Measurements from ENCODE around the gene NMT1. TPM values are rescaled to one million over a fixed set of nuclear protein-coding genes. Genes with fewer than 3 reads are reported as not detected.

NMT1 gene
- total RNA-seq, 4 donors from 2014 or later = 53.2 to 73.3 (median 65.9) TPM

DNA sequence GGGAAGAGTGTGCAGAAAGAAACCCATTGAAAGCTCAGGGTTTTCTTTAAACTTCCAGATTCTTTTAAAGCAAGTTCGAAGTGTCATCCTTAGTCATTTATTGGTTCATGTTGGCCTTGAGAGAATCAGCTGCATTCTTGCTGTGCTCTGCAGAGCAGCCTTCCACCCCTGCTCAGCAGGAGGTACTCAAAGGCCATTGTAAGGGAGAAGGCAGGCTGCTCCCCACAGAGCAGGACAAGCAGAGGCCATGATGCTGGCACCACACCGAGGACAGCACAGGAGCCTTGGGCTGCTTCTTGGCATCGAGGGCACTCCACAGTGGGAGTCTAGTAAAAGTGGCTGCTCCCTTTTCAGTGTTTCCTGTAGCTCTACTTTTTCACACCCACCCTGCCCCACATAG, 29.6 kb downstream of the NMT1 start:
- Histone ChIP-seq H3K27ac (peak overlapping the region; percentile 24), H3K4me3 (no peak overlapping the region), H3K9me3 (no peaks in the 10 kb centered on the region), H3K27me3 (no peaks in the 10 kb centered on the region), H3K4me1 (peaks cover 45% of the 10 kb centered on the region), H3K36me3 (peaks cover 88% of the 10 kb centered on the region)
- WGBS = 93% methylated on average over 3 of the region's 3 CpGs
- DNase-seq (ENCODE audit: low spot score in 2 of 2) = no peak
- TF ChIP-seq, protein P1, sequence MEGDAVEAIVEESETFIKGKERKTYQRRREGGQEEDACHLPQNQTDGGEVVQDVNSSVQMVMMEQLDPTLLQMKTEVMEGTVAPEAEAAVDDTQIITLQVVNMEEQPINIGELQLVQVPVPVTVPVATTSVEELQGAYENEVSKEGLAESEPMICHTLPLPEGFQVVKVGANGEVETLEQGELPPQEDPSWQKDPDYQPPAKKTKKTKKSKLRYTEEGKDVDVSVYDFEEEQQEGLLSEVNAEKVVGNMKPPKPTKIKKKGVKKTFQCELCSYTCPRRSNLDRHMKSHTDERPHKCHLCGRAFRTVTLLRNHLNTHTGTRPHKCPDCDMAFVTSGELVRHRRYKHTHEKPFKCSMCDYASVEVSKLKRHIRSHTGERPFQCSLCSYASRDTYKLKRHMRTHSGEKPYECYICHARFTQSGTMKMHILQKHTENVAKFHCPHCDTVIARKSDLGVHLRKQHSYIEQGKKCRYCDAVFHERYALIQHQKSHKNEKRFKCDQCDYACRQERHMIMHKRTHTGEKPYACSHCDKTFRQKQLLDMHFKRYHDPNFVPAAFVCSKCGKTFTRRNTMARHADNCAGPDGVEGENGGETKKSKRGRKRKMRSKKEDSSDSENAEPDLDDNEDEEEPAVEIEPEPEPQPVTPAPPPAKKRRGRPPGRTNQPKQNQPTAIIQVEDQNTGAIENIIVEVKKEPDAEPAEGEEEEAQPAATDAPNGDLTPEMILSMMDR (IDR thresholded peaks at IDR 0.05) = no peak
- TF ChIP-seq POLR2AphosphoS5 (IDR thresholded peaks at IDR 0.05) (no peak), POLR2A (IDR thresholded peaks at IDR 0.05) (no peak), EP300 (IDR thresholded peaks at IDR 0.05) (no peak)

DNA sequence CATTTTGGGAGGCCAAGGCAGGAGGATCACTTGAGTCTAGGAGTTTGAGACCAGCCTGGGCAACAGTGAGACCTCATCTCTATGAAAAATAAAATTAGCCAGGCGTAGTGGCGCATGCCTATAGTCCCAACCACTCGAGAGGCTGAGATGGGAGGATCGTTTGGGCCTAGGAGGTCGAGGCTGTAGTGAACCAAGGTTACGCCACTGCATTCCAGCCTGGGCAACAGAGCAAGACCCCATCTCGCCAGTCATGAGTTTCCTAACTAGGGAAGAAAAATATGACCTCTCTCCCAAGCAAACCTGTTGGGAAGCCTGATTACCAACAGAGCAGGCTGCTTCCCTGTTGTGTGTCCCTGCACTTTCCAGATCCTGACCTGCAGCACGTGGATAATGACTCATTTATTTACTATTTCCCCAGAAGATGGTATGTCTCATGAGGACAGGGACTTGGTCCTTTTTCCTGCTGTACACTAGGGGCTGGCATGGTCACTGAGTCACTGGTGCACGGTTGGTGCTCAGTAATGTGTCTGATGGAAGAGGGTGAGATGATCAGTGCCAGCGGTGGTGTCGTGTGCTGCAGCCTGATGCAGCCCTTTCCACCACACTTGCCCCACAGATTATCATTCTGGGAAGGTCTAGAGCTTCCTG, 30.8 kb downstream of the NMT1 start:
- TF ChIP-seq EP300 (IDR thresholded peaks at IDR 0.05) (no peak), POLR2A (IDR thresholded peaks at IDR 0.05) (no peak), POLR2AphosphoS5 (IDR thresholded peaks at IDR 0.05) (no peak)
- TF ChIP-seq, protein P1 (IDR thresholded peaks at IDR 0.05) = no peak
- H3K9me3 ChIP-seq = no peaks in the 10 kb centered on the region
- no peak for DNase-seq (ENCODE audit: low spot score in 2 of 2)
- H3K36me3 ChIP-seq = peaks cover 88% of the 10 kb centered on the region
- H3K4me3 ChIP-seq = no peak overlapping the region
- 90% methylated on average over 11 of the region's 11 CpGs for WGBS
- H3K27me3 ChIP-seq = no peaks in the 10 kb centered on the region
- peak overlapping the region; percentile 91 for H3K27ac ChIP-seq
- peaks cover 50% of the 10 kb centered on the region for H3K4me1 ChIP-seq

DNA sequence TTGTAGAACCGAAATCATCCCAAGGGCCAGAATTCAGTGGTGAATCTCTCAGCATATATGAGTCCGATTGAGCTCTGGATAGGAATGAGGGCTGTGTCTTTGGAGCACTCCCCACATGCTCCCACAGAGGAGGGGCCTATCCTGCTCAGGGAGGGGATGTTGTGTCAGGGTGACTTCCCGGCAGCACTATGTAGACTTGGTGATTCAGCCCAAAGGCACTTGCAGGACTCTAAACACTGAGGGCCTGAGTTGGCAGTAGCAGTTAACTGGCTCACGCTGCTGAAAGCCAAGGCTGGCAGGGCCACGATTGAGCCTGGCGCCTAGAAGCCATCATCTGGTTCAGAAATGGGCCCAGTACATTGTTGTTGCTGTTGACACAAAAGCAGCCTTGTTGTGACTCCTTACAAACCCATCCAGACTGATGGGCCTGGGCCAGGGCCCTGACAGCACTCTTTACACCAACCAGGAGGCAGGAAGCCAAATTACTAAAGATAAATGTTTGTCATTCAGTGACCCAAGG, 31.9 kb downstream of the NMT1 start:
- no peak overlapping the region for H3K4me3 ChIP-seq
- TF ChIP-seq POLR2AphosphoS5 (IDR thresholded peaks at IDR 0.05) (peak in 2 of 3 donors; percentile 38 to 72), POLR2A (IDR thresholded peaks at IDR 0.05) (no peak)
- no peaks in the 10 kb centered on the region for H3K9me3 ChIP-seq
- H3K27ac ChIP-seq = peak overlapping the region; percentile 91
- 27% methylated on average over 5 of the region's 6 CpGs for WGBS
- no peaks in the 10 kb centered on the region for H3K27me3 ChIP-seq
- H3K36me3 ChIP-seq = peaks cover 88% of the 10 kb centered on the region
- peak; percentile 90 to 92 for DNase-seq (ENCODE audit: low spot score in 2 of 2)
- H3K4me1 ChIP-seq = peaks cover 41% of the 10 kb centered on the region

DNA sequence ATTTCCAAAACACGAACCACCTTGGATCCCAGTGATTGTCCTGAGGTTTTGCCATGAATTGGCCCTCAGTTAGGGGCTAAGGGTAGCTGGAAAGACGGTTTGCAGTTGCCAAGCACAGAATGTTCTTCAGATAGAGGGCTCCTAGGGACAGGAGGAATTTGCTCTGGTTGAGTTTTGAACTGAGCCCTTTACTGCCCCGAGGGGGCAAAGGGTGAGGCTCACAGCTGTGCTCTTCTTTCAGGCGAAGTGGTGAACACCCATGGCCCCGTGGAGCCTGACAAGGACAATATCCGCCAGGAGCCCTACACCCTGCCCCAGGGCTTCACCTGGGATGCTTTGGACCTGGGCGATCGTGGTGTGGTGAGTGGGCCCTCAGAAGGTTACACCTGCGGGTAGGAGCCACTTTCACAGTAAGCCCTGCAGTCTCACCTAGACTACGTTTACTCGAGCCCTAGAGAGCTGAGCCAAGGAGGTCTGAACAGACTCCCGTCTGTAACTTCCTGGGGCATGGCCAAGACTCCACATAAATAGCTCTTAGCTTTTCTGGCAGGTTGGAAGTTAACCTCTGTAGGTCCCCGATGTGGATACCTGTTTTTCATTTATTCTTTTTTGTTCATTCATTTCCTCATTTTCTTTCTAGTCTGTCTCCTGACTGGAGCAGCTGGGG, 32.5 kb downstream of the NMT1 start:
- H3K27me3 ChIP-seq = no peaks in the 10 kb centered on the region
- TF ChIP-seq EP300 (IDR thresholded peaks at IDR 0.05) = no peak
- peak in 2 of 3 donors; percentile 12 to 39 for TF ChIP-seq POLR2AphosphoS5 (IDR thresholded peaks at IDR 0.05)
- no peak for DNase-seq (ENCODE audit: low spot score in 2 of 2)
- peaks cover 90% of the 10 kb centered on the region for H3K36me3 ChIP-seq
- 19% methylated on average over 13 of the region's 13 CpGs for WGBS
- H3K4me3 ChIP-seq = no peak overlapping the region
- peaks cover 44% of the 10 kb centered on the region for H3K4me1 ChIP-seq
- H3K9me3 ChIP-seq = no peaks in the 10 kb centered on the region
- H3K27ac ChIP-seq = peak overlapping the region; percentile 91

DNA sequence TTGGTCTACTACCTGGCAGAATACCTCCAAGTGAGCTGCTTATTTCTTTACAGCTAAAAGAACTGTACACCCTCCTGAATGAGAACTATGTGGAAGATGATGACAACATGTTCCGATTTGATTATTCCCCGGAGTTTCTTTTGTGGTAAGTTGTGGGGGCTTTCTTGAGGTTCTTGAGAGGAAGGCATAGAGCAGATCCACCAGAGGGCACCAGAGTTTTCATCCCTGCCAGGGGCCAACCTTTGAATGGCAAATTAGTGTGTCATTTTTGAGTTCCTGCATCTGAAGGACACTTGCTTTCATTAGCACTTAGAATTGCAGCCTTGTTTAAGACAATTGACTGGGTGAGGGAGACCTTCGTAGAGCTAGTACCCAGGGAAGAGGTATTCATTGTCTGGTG, 35.0 kb downstream of the NMT1 start:
- H3K27ac ChIP-seq = no peak overlapping the region

DNA sequence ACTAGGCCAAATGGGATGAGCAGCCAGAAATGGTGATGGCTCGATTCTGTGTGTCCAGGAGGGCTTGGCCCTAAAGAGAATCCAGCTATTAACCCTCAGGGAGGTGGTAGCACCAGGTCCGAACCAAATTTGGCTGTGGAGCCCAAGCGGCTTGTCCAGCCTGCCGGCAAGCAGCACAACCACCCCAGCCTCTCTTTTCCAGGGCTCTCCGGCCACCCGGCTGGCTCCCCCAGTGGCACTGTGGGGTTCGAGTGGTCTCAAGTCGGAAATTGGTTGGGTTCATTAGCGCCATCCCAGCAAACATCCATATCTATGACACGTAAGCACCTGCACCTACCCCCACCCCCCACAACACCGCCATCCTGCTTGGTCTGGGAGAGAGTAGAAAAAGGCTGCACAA, 35.8 kb downstream of the NMT1 start:
- H3K27ac ChIP-seq = no peak overlapping the region
- H3K9me3 ChIP-seq = no peaks in the 10 kb centered on the region
- H3K27me3 ChIP-seq = no peaks in the 10 kb centered on the region
- TF ChIP-seq, protein P1 (IDR thresholded peaks at IDR 0.05) = no peak
- TF ChIP-seq POLR2A (IDR thresholded peaks at IDR 0.05) (no peak), POLR2AphosphoS5 (IDR thresholded peaks at IDR 0.05) (no peak), EP300 (IDR thresholded peaks at IDR 0.05) (no peak)
- peaks cover 81% of the 10 kb centered on the region for H3K36me3 ChIP-seq
- DNase-seq (ENCODE audit: low spot score in 2 of 2) = no peak
- 85% methylated on average over 11 of the region's 11 CpGs for WGBS
- H3K4me1 ChIP-seq = peaks cover 52% of the 10 kb centered on the region
- H3K4me3 ChIP-seq = no peak overlapping the region

More for the DNA sequence above, 35.0 kb downstream of the NMT1 start:
- Histone ChIP-seq H3K4me1 (peaks cover 51% of the 10 kb centered on the region), H3K4me3 (no peak overlapping the region), H3K27me3 (no peaks in the 10 kb centered on the region), H3K36me3 (peaks cover 81% of the 10 kb centered on the region), H3K9me3 (no peaks in the 10 kb centered on the region)
- no peak for DNase-seq (ENCODE audit: low spot score in 2 of 2)
- 59% methylated on average over 3 of the region's 3 CpGs for WGBS
- TF ChIP-seq, protein P1 (IDR thresholded peaks at IDR 0.05) = peak; percentile 11 to 12
- no peak for TF ChIP-seq POLR2A (IDR thresholded peaks at IDR 0.05)

Measured in suprapubic skin (tissue), 4 donors.